GM21423 (cell line): ENCODE measurements around the gene CAPN15.
"Not testable (repeated sequence)": the region's sequence is repeated elsewhere in the genome, so short reads cannot be mapped to it uniquely, and the experiment has no call there.

ENCODE experiments used
- ATAC-seq: cut with Tn5 transposase; IDR thresholded peaks from one replicate; pipeline ENCODE4 v1.9.1; 2021; ENCODE audit warnings: mild to moderate bottlenecking, moderate library complexity; ENCODE audit not compliant: unreplicated experiment

The CAPN15 gene

GRCh38 chr16:505479-506245 lies 21.9 kb upstream of the CAPN15 start:
- ATAC-seq, result no peak

- no peak for ATAC-seq
Measured at GRCh38 chr16:506246-506546, 21.3 kb upstream of the CAPN15 start.

GRCh38 chr16:507527-507926 lies 20.0 kb upstream of the CAPN15 start:
- not testable (repeated sequence) for ATAC-seq

- ATAC-seq, result no peak
Measured at GRCh38 chr16:507996-508395, 19.5 kb upstream of the CAPN15 start.

GRCh38 chr16:508884-509736 lies 18.4 kb upstream of the CAPN15 start:
- ATAC-seq, result no peak

- no peak for ATAC-seq
Measured at GRCh38 chr16:510066-510825, 17.3 kb upstream of the CAPN15 start.

GRCh38 chr16:512802-513201 lies 14.7 kb upstream of the CAPN15 start:
- no peak for ATAC-seq

- ATAC-seq, result no peak
Measured at GRCh38 chr16:513950-514349, 13.6 kb upstream of the CAPN15 start.

GRCh38 chr16:515175-515938 lies 12.2 kb upstream of the CAPN15 start:
- ATAC-seq, result no peak

- ATAC-seq, result no peak
Measured at GRCh38 chr16:515939-516226, 11.6 kb upstream of the CAPN15 start.

- no peak for ATAC-seq
Measured at GRCh38 chr16:516301-516700, 11.2 kb upstream of the CAPN15 start.

GRCh38 chr16:518858-519257 lies 8.7 kb upstream of the CAPN15 start:
- no peak for ATAC-seq

- no peak for ATAC-seq
Measured at GRCh38 chr16:519425-519824, 8.1 kb upstream of the CAPN15 start.

GRCh38 chr16:519841-520687 lies 7.4 kb upstream of the CAPN15 start:
- no peak for ATAC-seq

- no peak for ATAC-seq
Measured at GRCh38 chr16:520847-521246, 6.7 kb upstream of the CAPN15 start.

- ATAC-seq, result no peak
Measured at GRCh38 chr16:521381-522210, 5.9 kb upstream of the CAPN15 start.

GRCh38 chr16:522320-523096 lies 5.0 kb upstream of the CAPN15 start:
- no peak for ATAC-seq

GRCh38 chr16:523097-523741 lies 4.3 kb upstream of the CAPN15 start:
- no peak for ATAC-seq
